ENCODE data around the gene SHCBP1L.
"Not testable (repeated sequence)": the region's sequence is repeated elsewhere in the genome, so short reads cannot be mapped to it uniquely, and the experiment has no call there.

SHCBP1L gene

DNA sequence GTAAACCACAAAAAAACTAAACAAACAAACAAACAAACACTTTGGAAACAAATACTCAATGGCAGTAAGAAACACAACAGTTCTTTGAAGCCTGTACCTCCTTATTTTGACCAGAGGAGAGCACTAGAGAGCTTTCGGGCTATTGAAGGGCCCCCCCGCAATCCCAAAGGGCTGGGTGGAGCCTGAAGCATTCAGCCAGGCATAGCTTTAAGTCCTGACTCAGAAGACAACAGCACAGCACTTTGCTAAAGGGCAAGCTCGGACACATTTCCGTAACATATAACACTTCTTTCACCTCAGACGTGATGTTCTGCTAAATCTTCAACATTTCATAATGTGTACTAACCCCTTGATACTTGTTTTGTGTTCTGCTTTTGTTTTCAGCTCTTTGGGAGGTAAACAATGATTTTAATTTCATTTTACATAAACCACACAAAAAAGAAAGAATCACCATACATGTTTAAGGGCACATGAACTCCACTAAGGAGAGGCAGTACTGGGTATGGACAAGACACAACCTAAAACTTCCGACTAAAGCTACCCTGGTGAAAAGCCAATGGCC, 9.7 kb upstream of the SHCBP1L start:
- DNase-seq = no peak

DNA sequence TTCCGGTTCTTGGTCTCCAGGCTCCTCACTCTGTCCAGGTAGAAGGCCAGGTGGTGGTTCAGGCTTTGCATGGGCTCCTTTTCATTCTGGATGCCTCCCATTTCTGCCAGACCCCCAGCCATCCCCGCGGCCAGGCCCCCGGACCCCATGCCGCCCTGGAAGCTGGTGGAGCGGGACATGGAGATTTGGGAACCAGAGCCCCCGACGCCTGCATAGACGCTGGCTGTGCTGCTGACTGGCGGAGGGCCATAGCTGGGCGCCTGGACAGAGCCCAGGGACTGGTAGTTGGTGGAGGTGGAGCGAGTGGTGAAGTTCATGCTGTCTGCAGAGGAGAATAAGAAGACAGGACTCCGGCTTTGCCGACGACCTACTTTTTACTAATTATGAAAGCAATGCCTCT, 7.1 kb upstream of the SHCBP1L start:
- no peak for DNase-seq

DNA sequence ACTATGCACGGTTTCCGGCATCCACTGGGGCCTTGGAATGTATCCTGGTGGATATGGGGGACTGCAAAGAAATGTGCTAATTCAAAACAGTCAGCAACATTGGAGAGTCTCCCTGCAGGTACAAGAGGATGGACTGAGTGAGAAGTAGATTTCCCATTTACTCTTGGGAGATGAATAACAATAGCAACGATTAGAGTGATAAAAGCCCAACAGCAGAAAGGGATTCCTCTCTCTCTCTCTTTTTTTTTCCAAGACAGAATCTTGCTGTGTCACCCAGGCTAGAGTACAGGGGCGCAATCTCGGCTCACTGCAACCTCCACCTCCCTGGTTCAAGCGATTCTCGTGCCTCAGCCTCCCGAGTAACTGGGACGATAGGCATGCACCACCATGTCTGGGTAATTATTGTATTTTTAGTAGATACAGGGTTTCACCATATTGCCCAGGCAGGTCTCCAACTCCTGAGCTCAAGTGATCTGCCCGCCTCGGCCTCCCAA, 5.0 kb upstream of the SHCBP1L start:
- no peak for DNase-seq

DNA sequence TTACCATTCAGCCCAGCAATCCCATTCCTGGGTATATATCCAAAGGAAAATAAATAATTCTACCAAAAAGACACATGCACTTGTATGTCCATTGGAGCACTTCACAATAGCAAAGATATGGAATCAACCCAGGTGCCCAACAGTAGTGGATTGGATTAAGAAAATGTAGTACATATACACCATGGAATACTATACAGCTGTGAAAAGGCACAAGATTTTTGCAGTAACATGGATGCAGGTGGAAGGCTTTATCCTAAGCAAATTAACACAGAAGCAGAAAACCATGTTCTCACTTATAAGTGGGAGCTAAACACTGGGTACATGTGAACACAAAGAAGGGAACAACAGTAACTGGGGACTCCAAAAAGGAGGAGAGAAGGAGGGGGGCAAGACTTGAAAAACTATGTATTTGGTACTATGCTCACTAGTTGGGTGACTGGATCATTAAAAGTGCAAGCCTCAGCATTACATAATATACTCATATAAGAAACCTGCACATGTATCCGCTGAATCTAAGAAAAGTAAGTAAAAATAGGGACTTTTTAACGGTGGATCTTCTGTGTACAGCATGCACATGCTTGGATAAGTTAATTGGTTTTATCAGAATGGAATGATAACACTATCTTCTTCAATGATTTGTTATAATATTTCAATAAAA, 3.9 kb upstream of the SHCBP1L start:
- DNase-seq = no peak

GRCh38 chr1:182955596-182956588, 2.9 kb upstream of the SHCBP1L start:
- DNase-seq = no peak

DNA sequence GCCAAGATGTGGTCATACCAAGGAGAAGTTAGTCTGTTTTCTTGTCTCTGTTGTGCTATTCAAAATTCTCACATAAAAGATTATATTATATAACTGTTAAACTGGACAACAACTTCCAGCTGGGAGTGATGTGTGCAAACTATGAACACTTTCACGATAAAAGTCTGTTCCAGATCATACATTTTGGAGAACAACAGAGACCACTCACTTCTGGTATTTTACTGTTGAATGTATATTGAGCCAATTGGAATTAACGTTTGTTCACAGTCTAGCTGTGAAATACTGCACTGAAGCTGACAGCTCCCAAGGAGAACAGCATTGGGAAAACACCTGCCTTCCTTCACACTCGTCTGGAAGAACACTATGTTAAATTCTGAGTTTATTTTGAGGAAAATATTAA, 860 bp upstream of the SHCBP1L start:
- no peak for DNase-seq

DNA sequence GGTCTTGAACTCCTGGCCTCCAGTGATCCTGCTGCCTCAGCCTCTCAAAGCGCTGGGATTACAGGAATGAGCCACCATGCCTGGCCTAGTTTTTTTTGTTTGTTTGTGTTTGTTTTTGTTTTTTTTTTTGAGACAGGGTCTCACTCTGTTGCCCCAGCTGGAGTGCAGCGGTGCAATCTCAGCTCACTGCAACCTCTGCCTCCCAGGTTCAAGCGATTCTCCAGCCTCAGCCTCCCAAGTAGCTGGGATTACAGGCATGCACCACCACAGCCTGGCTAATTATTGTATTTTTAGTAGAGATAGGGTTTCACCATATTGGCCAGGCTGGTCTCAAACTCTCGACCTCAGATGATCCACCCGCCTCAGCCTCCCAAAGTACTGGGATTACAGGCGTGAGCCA, 9.6 kb downstream of the SHCBP1L start:
- not testable (repeated sequence) for DNase-seq

GRCh38 chr1:182942145-182942544, 10.8 kb downstream of the SHCBP1L start:
- not testable (repeated sequence) for DNase-seq

GRCh38 chr1:182939413-182939812, 13.6 kb downstream of the SHCBP1L start:
- no peak for DNase-seq

DNA sequence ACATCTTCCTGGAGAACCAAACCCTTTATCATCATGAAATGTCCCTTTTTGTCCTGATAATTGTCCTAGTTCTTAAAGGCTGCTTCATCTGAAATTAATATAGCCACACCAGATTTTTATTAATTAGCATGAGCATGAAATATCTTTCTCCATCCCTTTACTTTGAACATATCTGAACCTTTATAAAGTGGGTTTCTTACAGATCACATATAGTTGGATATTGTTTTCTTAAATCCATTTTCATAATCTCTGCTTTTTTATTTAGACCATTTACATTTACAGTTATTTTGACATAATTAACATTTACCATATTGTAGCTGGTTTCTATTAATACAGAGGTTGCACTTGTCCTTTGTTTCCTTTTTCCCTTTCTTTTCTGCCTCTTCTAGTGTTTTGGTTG, 17.2 kb downstream of the SHCBP1L start:
- no peak for DNase-seq

GRCh38 chr1:182930985-182931384, 22.0 kb downstream of the SHCBP1L start:
- DNase-seq = no peak

- no peak for DNase-seq
These were observed 25.1 kb downstream of the SHCBP1L start for GRCh38 chr1:182927693-182928433.

- DNase-seq = no peak
These were observed 27.3 kb downstream of the SHCBP1L start for GRCh38 chr1:182925661-182926060.

GRCh38 chr1:182917378-182917777, 35.6 kb downstream of the SHCBP1L start:
- DNase-seq = no peak

DNA sequence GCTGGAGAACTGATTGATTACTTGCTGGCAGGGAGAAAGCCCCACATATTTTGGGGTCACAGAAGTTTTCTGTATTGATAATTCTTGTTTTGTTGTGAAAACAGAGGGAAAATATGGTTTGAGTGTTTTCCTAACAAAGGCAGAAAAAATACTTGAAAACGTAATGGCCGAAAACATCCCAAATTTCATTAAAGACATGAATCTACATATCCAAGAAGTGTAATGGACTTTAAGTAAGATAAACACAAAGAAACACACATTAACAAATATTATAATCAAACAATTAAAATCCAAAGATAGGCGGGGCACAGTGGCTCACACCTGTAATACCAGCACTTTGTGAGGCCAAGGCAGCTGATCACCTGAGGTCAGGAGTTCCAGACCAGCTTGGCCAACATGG, 39.6 kb downstream of the SHCBP1L start:
- no peak for DNase-seq

GRCh38 chr1:182910143-182910542, 42.8 kb downstream of the SHCBP1L start:
- no peak for DNase-seq

DNA sequence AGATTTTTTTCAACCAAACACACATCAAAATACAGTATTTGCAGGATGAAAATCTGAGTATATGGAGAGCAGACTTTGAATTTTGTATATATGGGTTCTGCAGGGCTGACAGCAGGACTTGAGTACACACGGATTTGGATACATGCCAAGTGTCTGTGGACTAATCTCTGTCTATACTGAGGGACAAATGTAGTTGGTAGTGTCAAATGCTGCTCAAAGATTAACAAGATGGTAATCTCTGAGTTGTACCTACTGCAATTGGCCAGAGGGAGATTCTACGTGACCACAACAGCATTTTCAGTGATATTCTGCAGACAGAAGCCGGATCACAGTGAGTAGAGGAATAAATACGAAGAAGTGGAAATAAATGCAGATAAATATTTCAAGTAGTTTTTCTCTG, 43.4 kb downstream of the SHCBP1L start:
- DNase-seq = no peak

DNA sequence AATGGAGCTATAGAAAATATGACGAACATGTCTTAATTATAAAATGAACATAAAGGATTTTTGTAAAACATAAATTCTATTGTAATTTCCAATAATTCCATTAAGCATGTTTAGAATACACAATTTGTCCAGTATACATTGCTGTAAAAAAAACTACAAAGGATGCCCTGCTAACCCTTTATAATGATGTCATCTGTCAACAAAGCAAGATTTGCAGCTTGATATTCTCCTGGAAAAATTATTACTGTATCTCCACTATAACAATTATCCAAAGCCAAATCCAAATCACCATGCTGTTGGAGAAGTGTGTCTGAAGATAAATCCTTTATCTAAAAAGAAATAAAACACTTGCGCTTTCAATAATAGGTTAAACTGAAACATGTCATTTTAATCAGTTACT, 47.6 kb downstream of the SHCBP1L start:
- DNase-seq = no peak

GRCh38 chr1:182901946-182902345, 51.0 kb downstream of the SHCBP1L start:
- DNase-seq = not testable (repeated sequence)

DNA sequence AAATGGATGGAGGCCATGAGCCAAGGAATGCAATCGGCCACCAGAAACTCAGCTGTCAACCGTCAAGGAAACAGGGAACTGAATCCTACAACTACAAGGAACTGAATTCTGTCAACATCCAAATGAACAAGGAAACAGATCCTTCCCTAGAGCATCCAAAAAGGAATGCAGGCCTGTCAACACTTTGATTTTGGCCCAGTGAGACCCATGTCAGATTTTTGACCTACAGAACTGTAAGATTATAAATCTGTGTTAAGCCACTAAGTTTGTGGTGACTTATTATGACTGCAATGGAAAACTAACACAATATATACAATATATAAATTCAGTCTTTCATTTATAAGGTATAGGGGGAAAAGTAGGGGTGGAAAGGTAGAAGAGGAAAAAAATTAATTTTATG, 55.3 kb downstream of the SHCBP1L start:
- no peak for DNase-seq

GRCh38 chr1:182890927-182891610, 61.9 kb downstream of the SHCBP1L start:
- no peak for DNase-seq

GRCh38 chr1:182889997-182890396, 63.0 kb downstream of the SHCBP1L start:
- no peak for DNase-seq
